ENCODE results near the gene TNPO2.

DNA sequence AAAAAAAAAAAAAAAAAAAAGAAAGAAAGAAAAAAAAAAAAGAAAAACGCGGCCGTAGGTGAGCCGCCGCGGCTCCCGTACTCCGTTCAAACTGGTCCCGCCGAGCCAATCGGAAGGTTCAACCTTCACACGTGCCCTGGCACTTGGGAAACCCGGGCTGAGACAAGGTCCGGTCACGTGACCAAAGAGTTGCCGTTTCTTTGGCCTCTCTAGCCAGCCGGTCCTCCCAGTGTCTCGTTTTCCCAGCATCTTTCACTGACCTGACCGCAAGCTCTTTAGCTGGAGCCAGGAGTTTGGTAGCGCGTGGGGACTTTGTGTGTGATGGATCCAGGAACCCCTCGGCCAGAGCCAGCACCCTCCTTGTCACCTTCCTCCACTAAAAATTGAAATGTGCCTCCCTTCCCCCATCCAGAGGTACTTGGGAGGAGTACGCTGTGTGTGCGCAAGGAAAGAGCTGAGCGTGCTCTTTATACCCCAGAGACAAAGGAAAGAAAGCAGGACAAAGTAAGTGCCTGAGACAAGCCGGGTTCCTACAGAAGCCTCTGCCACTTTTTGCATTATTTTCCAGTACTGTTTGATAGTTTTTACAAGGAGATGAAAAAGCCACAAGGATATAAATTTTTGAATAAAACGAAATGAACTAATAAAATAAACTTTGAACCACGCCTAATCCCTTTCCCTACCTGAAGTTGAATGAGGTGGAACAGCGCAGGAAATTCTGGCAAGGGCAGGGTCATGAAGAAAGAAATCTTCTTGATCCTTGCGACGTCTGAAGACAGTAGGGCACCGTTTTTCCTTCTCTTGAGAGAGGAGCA, 959 bp downstream of the TNPO2 start:
- TF ChIP-seq, protein P1, sequence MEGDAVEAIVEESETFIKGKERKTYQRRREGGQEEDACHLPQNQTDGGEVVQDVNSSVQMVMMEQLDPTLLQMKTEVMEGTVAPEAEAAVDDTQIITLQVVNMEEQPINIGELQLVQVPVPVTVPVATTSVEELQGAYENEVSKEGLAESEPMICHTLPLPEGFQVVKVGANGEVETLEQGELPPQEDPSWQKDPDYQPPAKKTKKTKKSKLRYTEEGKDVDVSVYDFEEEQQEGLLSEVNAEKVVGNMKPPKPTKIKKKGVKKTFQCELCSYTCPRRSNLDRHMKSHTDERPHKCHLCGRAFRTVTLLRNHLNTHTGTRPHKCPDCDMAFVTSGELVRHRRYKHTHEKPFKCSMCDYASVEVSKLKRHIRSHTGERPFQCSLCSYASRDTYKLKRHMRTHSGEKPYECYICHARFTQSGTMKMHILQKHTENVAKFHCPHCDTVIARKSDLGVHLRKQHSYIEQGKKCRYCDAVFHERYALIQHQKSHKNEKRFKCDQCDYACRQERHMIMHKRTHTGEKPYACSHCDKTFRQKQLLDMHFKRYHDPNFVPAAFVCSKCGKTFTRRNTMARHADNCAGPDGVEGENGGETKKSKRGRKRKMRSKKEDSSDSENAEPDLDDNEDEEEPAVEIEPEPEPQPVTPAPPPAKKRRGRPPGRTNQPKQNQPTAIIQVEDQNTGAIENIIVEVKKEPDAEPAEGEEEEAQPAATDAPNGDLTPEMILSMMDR (conservative IDR thresholded peaks at IDR 0.05; ENCODE audit: low read depth in 2 of 2): no peak
- TF ChIP-seq CREB1 (CRISPR knock-in tag; IDR thresholded peaks at IDR 0.05; ENCODE audit: low read depth): 0 out of 2 replicates have a peak, but pooled peaks have one; percentile 50
- no peak for TF ChIP-seq EZH2phosphoT487 (IDR thresholded peaks at IDR 0.05; ENCODE audit: unreplicated experiment)

All from GM23338 (cell line).